HepG2 (cell line): Measurements from ENCODE around the gene TRIM66. TPM values are rescaled to one million over a fixed set of nuclear protein-coding genes. Genes with fewer than 3 reads are reported as not detected.

Source experiments
- BRCA1 ChIP-seq: sonication (generic); formaldehyde crosslinking; IDR thresholded peaks from 2 replicates; pipeline ENCODE4 v1.4.0; 2020; ENCODE audit warnings: missing genetic modification reagents
- CREB3 ChIP-seq: sonication (generic); formaldehyde crosslinking; IDR thresholded peaks from 2 replicates; pipeline ENCODE4 v1.5.0; 2020; ENCODE audit warnings: missing genetic modification reagents
- GABPA ChIP-seq, 2 experiments: IDR thresholded peaks; 2 replicates each; pipeline ENCODE4 v1.6.1; 2011 to 2016; ENCODE audit warnings: low read depth in 2 of 2, low read length in 1 of 2, missing biosample characterization in 1 of 2, missing genetic modification characterization in 1 of 2
- GABPB1 ChIP-seq: IDR thresholded peaks from 2 replicates; pipeline ENCODE4 v1.6.1; 2016; ENCODE audit warnings: mild to moderate bottlenecking, missing genetic modification reagents, moderate library complexity, missing compliant biosample characterization
- GATA4 ChIP-seq: sonication (generic); IDR thresholded peaks from 2 replicates; pipeline ENCODE4 v1.6.1; 2016; ENCODE audit warnings: antibody characterized with exemption, low read depth, borderline replicate concordance
- IKZF1 ChIP-seq: fragments of 450-650 bp; IDR thresholded peaks from 2 replicates; pipeline ENCODE4 v1.7.1; 2016
- JUNB ChIP-seq: sonication (generic); formaldehyde crosslinking; IDR thresholded peaks from 2 replicates; pipeline ENCODE4 v1.8.0; 2022; ENCODE audit warnings: missing genetic modification reagents, mild to moderate bottlenecking, borderline replicate concordance
- MTF2 ChIP-seq: sonication (generic); formaldehyde crosslinking; IDR thresholded peaks from 2 replicates; pipeline ENCODE4 v1.5.0; 2020; ENCODE audit warnings: missing genetic modification reagents, borderline replicate concordance
- SKI ChIP-seq: fragments of 450-650 bp; IDR thresholded peaks from one replicate; pipeline ENCODE4 v1.6.1; 2018; ENCODE audit warnings: mild to moderate bottlenecking; ENCODE audit not compliant: partially characterized antibody
- TBX3 ChIP-seq: fragments of 450-650 bp; IDR thresholded peaks from 2 replicates; pipeline ENCODE4 v1.6.1; 2017; ENCODE audit warnings: antibody characterized with exemption, mild to moderate bottlenecking, inconsistent platforms, borderline replicate concordance
- ZEB1 ChIP-seq: IDR thresholded peaks from 2 replicates; pipeline ENCODE4 v1.6.1; 2012; ENCODE audit warnings: mild to moderate bottlenecking, low read depth, inconsistent platforms; ENCODE audit not compliant: insufficient replicate concordance
- ZNF30 ChIP-seq: sonication (generic); formaldehyde crosslinking; IDR thresholded peaks from 2 replicates; pipeline ENCODE4 v1.5.0; 2020; ENCODE audit warnings: mild to moderate bottlenecking, missing genetic modification reagents
- ZNF354B ChIP-seq: sonication (generic); formaldehyde crosslinking; IDR thresholded peaks from 2 replicates; pipeline ENCODE4 v1.8.0; 2022; ENCODE audit warnings: mild to moderate bottlenecking, missing genetic modification reagents
- ZNF619 ChIP-seq: sonication (generic); formaldehyde crosslinking; IDR thresholded peaks from 2 replicates; pipeline ENCODE4 v1.4.0; 2020; ENCODE audit warnings: mild to moderate bottlenecking, missing genetic modification reagents
- ZNF639 ChIP-seq: conservative IDR thresholded peaks from 2 replicates; pipeline ENCODE4 v1.6.1; 2018; ENCODE audit warnings: missing genetic modification reagents
- polyA plus RNA-seq, 8 experiments: library from polyadenylated mRNA; depleted of rRNA in 3 of 8; stranded (reverse) in 7 of 8; unstranded in 1 of 8; fragments of >200 nt; fragmentation: Illumina TruSeq in 4 of 8; extraction: Trizol in 4 of 8; gene quantifications; 2 replicates each; pipeline versions ENCODE4 v1.2.1 to v1.2.3, GENCODE V29; 2011 to 2016; ENCODE audit warnings: low read depth in 4 of 8, missing spikeins in 1 of 8, mixed read lengths in 1 of 8; ENCODE audit not compliant: insufficient read depth in 1 of 8
- total RNA-seq, 5 experiments: library from RNA; depleted of rRNA; stranded (reverse); fragments of >200 nt; fragmentation: Illumina TruSeq; extraction: Trizol; gene quantifications; 2 replicates each; pipeline ENCODE4 v1.2.3, GENCODE V29; 2016; ENCODE audit warnings: low read depth in 1 of 5
- TF ChIP-seq, protein P1 (sequence below): IDR thresholded peaks from 2 replicates; pipeline ENCODE4 v1.6.1; 2016; ENCODE audit warnings: low read depth, missing genetic modification reagents, missing compliant biosample characterization
- TF ChIP-seq, protein P2 (sequence below): sonication (generic); formaldehyde crosslinking; IDR thresholded peaks from 2 replicates; pipeline ENCODE4 v1.8.0; 2022; ENCODE audit warnings: mild to moderate bottlenecking, missing genetic modification reagents, borderline replicate concordance
- TF ChIP-seq, protein P3 (sequence below): sonication (generic); formaldehyde crosslinking; IDR thresholded peaks from 2 replicates; pipeline ENCODE4 v1.8.1; 2023; ENCODE audit warnings: mild to moderate bottlenecking, moderate library complexity, missing genetic modification reagents

TRIM66 gene
- total and polyA plus RNA-seq, 2 of the 13 experiments (the other 11 are each of a cell fraction or from before 2014, with no cell fraction given), result 4.9 to 6.1 TPM

- TF ChIP-seq, protein P1, sequence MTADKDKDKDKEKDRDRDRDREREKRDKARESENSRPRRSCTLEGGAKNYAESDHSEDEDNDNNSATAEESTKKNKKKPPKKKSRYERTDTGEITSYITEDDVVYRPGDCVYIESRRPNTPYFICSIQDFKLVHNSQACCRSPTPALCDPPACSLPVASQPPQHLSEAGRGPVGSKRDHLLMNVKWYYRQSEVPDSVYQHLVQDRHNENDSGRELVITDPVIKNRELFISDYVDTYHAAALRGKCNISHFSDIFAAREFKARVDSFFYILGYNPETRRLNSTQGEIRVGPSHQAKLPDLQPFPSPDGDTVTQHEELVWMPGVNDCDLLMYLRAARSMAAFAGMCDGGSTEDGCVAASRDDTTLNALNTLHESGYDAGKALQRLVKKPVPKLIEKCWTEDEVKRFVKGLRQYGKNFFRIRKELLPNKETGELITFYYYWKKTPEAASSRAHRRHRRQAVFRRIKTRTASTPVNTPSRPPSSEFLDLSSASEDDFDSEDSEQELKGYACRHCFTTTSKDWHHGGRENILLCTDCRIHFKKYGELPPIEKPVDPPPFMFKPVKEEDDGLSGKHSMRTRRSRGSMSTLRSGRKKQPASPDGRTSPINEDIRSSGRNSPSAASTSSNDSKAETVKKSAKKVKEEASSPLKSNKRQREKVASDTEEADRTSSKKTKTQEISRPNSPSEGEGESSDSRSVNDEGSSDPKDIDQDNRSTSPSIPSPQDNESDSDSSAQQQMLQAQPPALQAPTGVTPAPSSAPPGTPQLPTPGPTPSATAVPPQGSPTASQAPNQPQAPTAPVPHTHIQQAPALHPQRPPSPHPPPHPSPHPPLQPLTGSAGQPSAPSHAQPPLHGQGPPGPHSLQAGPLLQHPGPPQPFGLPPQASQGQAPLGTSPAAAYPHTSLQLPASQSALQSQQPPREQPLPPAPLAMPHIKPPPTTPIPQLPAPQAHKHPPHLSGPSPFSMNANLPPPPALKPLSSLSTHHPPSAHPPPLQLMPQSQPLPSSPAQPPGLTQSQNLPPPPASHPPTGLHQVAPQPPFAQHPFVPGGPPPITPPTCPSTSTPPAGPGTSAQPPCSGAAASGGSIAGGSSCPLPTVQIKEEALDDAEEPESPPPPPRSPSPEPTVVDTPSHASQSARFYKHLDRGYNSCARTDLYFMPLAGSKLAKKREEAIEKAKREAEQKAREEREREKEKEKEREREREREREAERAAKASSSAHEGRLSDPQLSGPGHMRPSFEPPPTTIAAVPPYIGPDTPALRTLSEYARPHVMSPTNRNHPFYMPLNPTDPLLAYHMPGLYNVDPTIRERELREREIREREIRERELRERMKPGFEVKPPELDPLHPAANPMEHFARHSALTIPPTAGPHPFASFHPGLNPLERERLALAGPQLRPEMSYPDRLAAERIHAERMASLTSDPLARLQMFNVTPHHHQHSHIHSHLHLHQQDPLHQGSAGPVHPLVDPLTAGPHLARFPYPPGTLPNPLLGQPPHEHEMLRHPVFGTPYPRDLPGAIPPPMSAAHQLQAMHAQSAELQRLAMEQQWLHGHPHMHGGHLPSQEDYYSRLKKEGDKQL (CRISPR knock-in tag), result no peak
- TF ChIP-seq GABPA (IDR thresholded peaks at IDR 0.05; ENCODE audit: low read depth, low read length) (peak; percentile 82), GABPA (CRISPR knock-in tag; IDR thresholded peaks at IDR 0.05; ENCODE audit: low read depth) (peak; percentile 95), BRCA1 (0 out of 2 replicates have a peak, but pooled peaks have one; percentile 17), ZNF354B (CRISPR knock-in tag) (no peak), CREB3 (CRISPR knock-in tag) (0 out of 2 replicates have a peak, but pooled peaks have one; percentile 5), SKI (no peak), ZNF30 (peak; percentile 85; the same call in 1 of the 2 replicates), ZNF639 (CRISPR knock-in tag) (peak; percentile 59; the same call in 1 of the 2 replicates), JUNB (no peak), ZEB1 (no peak), IKZF1 (no peak), GATA4 (peak; percentile 51; the same call in 1 of the 2 replicates), MTF2 (CRISPR knock-in tag) (no peak), TBX3 (no peak), ZNF619 (peak; percentile 51; the same call in 1 of the 2 replicates), GABPB1 (CRISPR knock-in tag) (peak; percentile 98)
- TF ChIP-seq, protein P2, sequence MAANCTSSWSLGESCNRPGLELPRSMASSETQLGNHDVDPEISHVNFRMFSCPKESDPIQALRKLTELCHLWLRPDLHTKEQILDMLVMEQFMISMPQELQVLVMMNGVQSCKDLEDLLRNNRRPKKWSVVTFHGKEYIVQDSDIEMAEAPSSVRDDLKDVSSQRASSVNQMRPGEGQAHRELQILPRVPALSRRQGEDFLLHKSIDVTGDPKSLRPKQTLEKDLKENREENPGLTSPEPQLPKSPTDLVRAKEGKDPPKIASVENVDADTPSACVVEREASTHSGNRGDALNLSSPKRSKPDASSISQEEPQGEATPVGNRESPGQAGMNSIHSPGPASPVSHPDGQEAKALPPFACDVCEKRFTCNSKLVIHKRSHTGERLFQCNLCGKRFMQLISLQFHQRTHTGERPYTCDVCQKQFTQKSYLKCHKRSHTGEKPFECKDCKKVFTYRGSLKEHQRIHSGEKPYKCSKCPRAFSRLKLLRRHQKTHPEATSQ (CRISPR knock-in tag), result no peak
- TF ChIP-seq, protein P3, sequence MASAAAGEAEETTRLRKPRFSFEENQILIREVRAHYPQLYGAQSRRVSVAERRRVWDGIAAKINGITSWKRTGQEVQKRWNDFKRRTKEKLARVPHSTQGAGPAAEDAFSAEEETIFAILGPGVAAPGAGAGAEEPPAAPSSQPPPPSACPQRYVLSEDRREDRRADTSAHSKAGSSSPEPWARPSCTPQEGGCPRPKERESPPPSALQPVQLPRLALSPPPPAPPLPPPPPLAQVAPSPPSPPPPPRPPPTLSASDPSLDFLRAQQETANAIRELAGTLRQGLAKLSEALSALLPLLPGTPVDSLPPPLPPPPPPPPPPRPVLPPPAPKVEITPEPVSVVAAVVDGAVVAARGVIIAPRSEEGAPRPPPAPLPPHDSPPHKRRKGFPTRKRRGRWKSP (CRISPR knock-in tag), result peak; percentile 67; the same call in 1 of the 2 replicates
These were observed at the start of gene TRIM66, which contains the start of gene RPL27A (continued) for GRCh38 chr11:8682303-8683114.
